Measurements from ENCODE around the gene TGFBR2.

TGFBR2 gene

DNA sequence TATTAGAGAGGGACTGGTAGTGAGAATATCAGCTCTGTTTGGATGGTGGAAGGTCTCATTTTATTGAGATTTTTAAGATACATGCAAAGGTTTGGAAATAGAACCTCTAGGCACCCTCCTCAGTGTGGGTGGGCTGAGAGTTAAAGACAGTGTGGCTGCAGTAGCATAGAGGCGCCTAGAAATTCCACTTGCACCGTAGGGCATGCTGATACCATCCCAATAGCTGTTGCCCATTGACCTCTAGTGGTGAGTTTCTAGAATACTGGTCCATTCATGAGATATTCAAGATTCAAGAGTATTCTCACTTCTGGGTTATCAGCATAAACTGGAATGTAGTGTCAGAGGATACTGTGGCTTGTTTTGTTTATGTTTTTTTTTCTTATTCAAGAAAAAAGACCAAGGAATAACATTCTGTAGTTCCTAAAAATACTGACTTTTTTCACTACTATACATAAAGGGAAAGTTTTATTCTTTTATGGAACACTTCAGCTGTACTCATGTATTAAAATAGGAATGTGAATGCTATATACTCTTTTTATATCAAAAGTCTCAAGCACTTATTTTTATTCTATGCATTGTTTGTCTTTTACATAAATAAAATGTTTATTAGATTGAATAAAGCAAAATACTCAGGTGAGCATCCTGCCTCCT lies 87.2 kb downstream of the TGFBR2 start:
- peak; percentile 71 for DNase-seq (ENCODE audit: low read depth)

DNA sequence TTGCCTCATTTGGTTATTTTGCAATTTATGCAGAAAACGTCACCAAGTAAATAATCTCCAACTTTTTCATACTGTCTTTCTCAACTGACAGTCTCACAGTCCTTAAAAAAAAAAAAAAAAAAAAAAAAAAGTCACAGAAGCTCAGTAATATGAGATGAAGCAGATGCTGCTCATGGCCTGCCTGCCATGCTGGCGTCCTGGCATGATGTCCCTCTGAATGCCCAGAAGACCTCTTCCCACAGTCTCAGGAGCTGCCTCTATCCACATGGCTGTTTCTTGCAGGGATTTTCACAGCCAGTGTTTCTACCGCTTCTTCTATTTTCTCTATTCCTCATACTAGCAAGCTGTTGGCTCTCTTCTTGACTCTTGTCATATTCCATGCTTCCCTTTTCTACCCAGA lies 87.7 kb downstream of the TGFBR2 start:
- DNase-seq (ENCODE audit: low read depth), result no peak

DNA sequence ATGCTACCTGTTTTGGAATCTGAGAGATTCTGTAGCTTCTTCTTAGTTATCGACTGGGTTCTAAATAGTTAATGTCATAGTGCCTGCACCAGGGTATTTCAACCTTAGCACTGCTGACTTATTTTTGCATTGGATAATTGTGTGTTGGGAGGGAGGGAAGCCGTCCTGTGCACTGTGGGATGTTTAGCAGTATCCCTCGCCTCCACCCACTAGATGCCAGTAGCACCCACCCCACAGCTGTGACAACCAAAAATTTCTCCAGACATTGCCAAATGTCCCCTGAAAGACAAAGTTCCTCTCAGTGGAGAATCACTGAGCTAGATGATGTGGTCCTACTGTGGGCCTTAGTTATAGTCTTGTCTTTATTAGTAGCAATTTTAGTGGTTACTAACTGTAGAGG lies 88.3 kb downstream of the TGFBR2 start:
- no peak for DNase-seq (ENCODE audit: low read depth)

DNA sequence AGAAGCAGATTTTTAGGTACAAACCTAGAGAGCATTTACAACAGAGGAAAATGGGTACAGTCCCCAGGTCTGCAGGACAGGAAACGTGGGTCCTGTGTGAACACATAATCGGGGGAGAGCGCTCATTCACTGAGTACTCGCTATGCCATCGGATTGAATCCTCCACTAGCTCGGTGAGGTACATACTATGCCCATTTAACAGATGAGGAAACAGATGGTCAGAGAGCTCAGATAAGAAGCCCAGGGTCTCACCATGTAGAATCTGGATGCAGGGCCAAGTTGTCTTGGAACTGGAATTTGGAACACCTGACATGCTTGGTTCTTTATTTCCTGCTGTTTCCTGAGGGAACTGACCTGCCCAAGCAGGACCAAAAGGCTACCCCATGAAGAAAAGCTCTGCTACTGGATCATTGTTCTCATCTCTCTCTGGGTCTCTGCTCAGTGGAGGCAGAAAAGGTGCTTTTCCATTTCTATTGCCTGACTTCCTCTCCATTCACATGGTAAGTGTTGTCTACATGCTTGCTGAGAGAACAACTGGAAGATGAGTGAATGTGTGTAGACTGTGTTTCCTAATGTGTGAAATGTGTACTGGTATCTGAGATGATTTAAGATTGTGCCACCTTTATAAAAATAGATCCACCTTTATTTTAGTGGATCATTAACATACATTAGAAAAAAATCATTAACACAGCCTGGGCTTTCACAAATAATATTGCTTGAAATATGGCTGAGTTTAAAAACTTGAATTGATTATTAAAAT lies 89.1 kb downstream of the TGFBR2 start:
- no peak for DNase-seq (ENCODE audit: low read depth)

DNA sequence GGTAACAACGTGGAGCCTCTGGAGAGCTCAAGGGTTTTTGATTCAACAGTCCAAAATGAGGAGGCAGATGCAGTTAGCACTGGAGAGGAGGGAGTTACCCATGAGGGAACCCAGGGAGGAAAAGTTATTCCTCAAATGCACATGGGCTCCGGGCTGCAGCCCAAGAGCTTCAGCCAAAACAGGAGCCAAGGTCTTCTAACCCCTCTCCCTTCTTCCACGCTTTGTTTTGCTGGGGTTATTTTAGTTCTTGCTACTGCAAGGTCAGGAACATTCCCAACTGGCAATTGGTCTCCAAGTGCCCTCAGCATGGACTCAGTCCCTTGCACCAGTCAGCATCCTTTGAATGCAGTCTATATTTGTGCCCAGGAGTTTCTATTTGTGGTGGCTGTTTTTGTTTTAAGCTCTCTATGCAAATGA lies 90.0 kb downstream of the TGFBR2 start:
- no peak for DNase-seq (ENCODE audit: low read depth)

DNA sequence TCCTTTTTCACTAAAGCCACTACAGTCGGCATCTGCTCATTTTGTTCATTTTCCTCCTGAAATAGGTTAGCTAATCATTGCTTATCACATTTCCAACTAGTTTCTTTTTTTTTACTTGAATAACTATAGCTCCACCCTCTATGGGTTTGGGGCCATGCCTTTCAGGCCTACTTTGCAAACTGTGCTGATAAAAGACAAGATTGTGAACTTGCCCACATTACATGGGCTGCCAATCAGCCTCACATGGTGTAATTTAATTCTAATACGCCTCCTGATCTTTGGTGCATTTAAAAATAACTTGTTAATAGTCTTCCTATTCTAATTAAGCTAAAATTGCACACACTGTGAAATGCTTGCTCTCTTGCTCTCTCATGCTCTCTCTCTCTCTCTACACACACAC lies 90.5 kb downstream of the TGFBR2 start:
- no peak for DNase-seq (ENCODE audit: low read depth)

DNA sequence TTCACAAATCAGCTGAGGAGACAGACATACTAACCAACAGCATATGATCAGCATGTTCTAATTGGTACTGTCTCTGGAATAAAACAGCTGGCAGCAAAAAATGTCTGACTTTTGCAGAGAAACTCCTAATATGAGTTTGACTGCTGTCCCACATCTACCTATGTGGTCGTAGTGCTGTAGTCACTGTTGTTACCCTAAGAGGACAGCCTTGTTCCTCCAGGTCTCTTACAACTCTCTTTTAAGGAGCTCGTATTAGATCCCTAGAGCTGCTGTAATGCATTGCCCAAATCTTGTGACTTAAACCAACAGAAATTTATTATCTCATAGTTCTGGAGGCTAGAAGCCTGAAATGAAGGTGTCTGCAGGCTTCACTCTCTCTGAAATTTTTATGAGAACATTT lies 92.1 kb downstream of the TGFBR2 start:
- DNase-seq (ENCODE audit: low read depth), result no peak

DNA sequence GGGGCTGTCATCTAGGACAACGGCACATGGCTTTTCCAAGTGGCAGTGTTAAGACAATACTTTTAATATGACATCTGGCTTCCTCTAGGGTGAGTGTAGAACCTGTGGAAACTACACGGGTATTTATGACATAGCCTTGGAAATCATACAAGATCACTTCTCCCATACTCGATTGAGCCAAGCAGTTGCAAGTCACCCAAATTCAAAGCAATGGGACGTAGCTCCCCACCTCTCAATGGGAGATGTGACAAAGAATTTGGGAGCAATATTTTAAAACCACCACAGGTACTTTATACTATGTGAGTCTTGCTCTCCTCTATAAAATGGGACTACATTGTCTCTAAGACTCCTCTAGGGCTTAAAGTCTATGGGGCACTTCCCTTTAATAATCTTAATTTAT lies 93.5 kb downstream of the TGFBR2 start:
- DNase-seq (ENCODE audit: low read depth), result no peak

DNA sequence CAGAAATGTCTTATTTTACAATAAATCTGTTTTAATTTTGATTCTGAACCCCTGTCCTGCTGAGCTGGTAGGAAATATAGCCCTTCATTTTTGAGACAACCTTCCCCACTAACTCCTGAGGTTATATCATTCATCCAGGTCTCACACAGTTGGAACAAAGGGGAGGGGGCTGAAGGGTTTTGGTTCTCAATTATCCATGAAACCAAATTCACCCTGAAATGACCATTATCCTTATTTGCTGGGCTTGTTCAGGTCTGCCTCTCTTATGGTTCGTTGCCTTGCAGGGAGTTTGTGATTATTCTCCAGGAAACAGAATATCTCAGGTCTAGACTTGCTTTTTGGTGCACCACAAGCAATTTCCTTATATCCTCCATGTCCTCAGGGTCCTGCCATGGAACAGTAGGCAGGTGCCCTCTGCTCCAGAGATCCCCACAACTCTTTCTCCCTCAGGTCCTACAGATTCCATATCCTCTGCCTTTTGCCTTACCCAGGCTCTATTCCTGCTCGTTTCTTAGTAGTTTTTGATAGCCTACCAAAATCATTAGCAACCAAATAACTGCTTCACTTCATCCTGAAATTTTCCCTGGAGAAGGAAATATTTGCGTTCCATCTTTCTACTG lies 94.4 kb downstream of the TGFBR2 start:
- DNase-seq (ENCODE audit: low read depth), result no peak

DNA sequence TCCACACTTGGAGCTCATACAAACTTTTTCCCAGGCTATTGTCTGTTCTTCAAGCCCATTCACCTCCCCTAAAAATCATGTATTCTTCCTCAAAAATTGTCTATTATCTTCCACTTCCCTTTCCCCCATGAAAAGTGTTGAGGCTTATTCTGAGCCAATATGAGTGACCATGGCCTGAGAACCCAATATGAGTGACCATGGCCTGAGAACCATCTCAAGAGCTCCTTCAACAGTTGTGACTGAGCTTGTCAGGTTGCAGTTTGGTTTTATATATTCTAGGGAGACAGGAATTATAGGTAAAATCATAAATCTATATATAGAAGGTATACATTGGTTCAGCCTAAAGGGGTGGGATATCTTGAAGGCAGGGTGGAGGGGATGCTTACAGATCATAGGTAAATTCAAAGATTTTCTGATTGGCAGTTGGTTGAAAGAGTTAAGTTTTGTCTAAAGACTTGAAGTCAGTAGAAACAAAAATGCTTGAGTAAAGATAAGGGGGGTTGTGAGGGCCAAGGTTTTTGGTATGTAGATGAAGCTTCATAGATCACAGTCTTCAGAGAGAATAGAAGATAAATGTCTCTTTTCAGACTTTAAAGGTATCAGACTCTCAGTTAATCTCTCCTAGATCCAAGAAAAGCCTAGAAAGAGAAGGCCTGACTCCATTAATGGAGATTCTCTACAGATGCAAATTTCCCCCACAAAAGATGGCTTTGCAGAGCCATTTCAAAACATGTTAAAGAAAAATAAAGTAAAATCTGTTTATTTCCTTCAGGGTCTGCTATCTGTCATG lies 95.8 kb downstream of the TGFBR2 start:
- no peak for DNase-seq (ENCODE audit: low read depth)

DNA sequence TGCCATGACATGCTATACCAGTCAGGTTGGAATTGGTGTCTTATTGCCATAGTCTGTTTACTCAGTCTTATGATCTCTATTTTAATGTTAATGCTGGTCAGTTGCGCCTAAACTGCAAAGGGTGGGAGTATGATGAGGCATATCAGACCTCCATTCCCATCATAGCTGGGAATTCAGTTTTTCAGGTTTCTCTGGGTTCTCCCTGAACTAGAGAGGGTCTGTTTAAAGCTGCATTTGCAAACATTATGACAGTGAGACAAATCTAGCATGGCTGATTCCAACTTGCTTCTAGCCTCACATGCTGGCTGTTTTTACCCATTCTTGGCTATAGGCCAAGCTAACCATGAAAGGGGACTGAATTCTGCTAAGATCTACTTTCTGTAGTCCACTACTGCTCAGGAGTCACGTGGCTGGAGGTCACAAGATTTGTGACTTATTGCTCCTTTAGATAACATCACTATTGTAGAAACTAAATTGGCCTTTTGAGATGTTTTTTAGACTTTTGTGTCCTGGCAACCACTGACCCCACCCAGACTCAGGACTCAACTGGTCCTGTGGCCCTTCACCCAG lies 96.5 kb downstream of the TGFBR2 start:
- DNase-seq (ENCODE audit: low read depth), result no peak

DNA sequence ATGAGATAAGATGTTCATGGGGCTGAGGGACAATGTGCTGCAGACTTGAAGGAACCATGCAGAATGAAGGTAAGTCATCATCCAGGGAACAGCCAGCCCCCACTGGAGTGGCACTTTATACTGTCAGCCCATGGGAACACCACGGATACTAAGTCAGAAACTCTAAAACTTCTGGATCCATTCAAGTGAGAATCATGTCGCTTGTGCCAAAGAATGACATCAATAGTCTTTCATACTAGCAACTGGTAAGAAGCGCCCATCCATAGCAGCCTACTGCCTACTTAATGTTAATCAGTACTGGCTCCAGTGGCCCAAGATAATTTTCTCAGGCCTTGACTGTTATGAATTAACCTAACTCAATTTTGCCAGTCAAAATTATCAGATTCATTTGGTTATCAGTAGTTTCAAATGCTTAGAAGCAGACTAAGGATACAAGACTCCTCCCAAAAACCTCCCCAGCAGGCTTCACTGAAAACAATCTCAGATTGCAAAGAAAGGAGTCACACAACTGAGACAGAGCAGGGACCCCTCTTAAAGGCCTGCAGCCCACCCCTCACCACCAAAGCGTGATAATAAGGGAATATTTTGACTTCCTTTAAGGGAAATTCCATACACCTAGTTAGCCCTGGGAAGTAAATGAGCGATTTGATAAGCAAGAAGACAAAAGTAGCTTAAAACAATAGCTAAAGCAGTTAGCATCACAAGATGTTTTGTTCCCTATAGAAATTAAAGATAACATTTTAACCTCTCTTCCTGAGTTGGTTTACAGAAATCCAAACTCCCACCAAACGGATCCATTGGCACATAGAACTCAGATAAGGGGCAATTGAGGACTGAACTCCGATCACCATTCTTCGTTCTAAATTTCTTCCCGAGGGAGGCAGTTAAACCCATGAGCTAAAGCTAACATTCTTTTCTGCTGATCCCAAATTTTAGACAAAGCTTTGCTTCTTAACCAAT lies 98.8 kb downstream of the TGFBR2 start:
- DNase-seq (ENCODE audit: low read depth), result no peak

DNA sequence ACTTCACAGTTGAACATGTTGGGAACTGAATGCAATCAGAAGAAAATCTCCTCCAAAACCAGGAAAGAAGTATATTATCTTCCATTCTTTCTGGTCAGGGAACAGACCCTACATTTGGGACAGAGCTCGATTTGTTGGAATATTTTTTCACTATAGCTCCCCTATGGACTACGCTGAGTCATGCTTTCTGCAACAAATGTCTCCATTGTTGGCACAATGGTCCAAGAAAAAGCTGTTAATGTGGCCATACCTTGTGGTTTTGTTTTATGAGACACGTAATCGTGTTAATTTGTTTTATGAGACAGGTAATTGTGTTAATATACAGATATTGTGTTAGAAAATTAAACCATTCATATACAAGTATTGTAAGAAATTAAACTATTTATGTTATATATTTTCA lies 101.4 kb downstream of the TGFBR2 start:
- no peak for DNase-seq (ENCODE audit: low read depth)

DNA sequence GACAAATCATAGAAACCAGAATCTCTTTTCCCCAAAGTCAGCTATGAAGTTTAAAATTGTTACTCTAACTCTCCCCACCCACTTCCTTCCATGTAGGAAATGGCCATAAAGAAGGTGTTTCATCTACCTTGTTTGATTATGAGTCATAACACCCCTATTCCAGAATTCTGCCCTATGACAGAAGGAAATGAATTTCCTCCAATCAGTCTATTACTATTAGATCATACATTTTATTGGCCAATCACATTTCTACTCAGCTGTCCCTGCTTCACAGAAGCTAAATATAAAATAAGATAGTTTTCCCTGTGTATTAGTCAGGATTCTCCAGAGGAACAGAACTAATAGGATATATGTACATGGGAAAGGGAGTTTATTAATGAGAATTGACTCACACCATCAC lies 102.1 kb downstream of the TGFBR2 start:
- DNase-seq (ENCODE audit: low read depth), result no peak

DNA sequence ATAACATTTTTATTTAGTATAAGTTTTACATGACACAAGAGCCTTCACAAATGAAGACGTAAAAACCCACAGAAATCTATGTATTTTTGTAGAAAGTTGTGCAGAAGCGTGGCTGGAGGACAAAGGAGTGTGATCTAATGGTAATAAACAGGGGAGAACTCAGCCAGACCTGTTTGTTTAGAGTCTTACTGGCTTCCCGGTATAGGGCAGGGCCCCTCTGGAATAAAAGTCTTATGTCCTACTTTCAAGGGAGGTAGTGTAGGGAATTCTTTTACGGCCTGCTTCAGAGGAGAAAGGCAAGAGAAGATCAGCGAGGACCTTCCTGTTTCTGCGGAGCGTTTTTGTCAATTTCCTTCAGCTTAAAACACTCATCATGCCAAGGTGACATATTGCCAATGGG lies 103.6 kb downstream of the TGFBR2 start:
- DNase-seq (ENCODE audit: low read depth), result no peak

DNA sequence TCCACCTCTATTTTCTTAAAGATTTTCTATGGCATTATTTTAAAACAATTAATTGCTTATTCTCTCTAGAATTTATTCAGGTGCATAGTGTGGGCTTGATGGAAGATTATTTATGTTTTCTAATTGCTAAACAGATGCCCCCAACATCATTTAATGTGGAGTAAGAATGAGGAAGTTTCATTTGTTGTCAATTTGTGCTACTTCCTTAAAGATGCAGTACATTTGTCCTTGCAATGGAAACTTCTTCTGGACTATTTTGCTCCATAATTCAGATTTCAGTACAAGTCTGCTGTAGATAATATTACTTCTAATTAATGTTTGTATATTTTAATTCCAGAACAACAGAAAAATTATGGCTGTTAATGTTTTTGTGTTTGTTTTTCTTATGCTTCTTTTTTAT lies 104.8 kb downstream of the TGFBR2 start:
- no peak for DNase-seq (ENCODE audit: low read depth)

DNA sequence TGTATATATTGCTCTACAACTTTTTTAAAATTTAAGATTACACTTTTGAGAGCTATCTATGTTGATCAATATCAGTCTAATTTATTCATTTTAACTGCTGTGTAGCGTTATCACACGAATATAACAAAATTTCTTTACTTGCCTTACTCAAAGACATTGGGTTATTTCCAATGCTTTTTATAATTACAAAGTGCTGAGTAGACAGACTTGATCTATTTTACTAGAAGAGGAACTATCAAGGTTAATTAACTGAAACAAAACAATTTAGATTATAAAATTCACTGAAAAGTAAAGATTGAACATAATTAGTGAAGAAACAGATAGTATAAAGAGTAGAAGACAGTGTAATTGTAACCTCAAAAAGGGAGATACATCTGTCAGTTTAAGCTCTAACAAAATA lies 105.5 kb downstream of the TGFBR2 start:
- no peak for DNase-seq (ENCODE audit: low read depth)

DNA sequence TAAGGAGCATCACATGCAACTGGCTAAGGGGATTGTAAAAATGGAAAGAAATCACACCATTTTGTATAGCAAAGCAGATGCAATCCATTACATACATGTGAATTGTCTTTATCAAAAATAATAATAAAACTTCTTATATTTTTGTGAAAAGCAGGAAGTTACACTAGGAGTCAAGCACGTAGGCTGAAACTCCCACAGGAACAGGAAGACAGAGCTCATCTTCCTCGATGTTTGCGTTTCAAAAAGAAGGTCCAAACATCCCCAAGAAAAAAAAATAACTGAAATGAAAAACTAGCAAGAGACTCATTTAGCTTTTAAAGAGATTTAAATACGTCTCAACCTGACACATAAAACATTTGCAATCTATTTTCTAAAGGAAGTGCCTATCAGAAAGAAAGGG lies 106.6 kb downstream of the TGFBR2 start:
- no peak for DNase-seq (ENCODE audit: low read depth)

DNA sequence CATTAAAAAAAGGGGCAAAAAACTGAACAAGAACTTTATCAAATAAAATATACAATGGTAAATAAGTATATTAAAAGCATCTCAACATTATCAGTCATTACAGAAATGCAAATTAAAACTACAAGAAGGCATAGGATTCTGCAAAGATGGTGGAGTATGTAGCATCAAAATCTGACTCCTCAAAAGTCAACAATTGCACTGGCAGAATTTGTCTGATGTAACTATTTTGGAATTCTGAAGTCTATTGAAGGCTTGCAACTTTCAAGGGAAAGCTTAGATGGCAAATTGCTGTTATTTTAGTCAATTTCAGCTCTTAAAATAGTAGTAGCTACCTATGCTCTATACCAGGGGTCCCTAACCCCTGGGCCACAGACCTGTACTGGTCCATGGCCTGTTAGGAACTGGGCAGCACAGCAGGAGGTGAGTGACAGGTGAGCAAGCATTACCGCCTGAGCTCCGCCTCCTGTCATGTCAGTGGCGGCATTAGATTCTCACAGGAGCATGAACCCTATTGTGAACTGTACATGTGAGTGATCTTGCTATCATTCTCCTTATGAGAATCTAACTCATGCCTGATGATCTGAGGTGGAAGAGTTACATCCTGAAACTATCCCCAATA lies 107.6 kb downstream of the TGFBR2 start:
- DNase-seq (ENCODE audit: low read depth), result no peak

DNA sequence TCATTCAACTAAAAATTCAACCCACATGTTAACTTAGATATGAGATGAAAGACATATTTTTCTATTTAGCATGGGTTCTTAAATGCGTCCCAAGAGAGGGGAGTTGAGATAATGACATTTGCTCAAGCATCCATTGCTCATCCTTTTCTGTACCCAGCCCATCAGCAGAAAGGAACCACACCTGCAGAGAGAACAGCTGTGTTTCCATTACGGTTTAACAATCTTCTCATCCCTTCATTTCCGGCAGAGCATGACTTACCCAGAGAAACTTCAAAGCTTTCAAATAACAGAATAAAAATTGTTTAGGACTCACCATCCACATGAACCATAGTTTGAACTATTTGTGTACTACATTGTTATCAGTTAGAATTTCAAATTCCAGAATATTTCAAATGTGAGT lies 113.1 kb downstream of the TGFBR2 start:
- DNase-seq (ENCODE audit: low read depth), result no peak
